Neuronal stem cell (in vitro differentiated cells): ENCODE results near the gene ONECUT1. TPM values are rescaled to one million over a fixed set of nuclear protein-coding genes. Genes with fewer than 3 reads are reported as not detected.
"Not testable (repeated sequence)": the region's sequence is repeated elsewhere in the genome, so short reads cannot be mapped to it uniquely, and the experiment has no call there.

Source experiments
- DNase-seq: peaks from one replicate; pipeline ENCODE4 v3.0.0-alpha.2; 2013; ENCODE audit warnings: low spot score
- H2AFZ ChIP-seq: one replicate; pipeline ENCODE4 v1.6.1; 2013; ENCODE audit warnings: mild to moderate bottlenecking, low read length, inconsistent platforms
- H2AK5ac ChIP-seq: 2 replicates; pipeline ENCODE4 v1.6.1; 2013; ENCODE audit warnings: low read depth, mild to moderate bottlenecking, inconsistent platforms, low read length, moderate library complexity, mixed read lengths
- H2BK120ac ChIP-seq: 2 replicates; pipeline ENCODE4 v1.6.1; 2013; ENCODE audit warnings: low read depth, mild to moderate bottlenecking, inconsistent platforms, low read length, moderate library complexity, mixed read lengths
- H2BK12ac ChIP-seq: one replicate; pipeline ENCODE4 v1.6.1; 2013; ENCODE audit warnings: low read length, inconsistent platforms
- H2BK15ac ChIP-seq: 2 replicates; pipeline ENCODE4 v1.6.1; 2013; ENCODE audit warnings: mild to moderate bottlenecking, low read length, inconsistent platforms, mixed read lengths
- H2BK5ac ChIP-seq: one replicate; pipeline ENCODE4 v1.6.1; 2013; ENCODE audit warnings: inconsistent platforms, mild to moderate bottlenecking, low read length, moderate library complexity
- H3K14ac ChIP-seq: one replicate; pipeline ENCODE4 v1.6.1; 2013; ENCODE audit warnings: low read length, inconsistent platforms
- H3K18ac ChIP-seq: 2 replicates; pipeline ENCODE4 v1.6.1; 2013; ENCODE audit warnings: low read length, inconsistent platforms
- H3K23ac ChIP-seq: 2 replicates; pipeline ENCODE4 v1.6.1; 2013; ENCODE audit warnings: low read depth, mild to moderate bottlenecking, mixed read lengths, low read length, inconsistent platforms; ENCODE audit not compliant: poor library complexity
- H3K27ac ChIP-seq: replicated peaks from 3 replicates; pipeline ENCODE4 v1.5.1; 2013; ENCODE audit warnings: low read length, inconsistent platforms
- H3K27me3 ChIP-seq, 3 experiments: 2 replicates each; pipeline ENCODE4 v1.6.1; 2013; ENCODE audit warnings: low read length in 3 of 3, mild to moderate bottlenecking in 2 of 3, inconsistent platforms in 1 of 3, low read depth in 1 of 3, mixed read lengths in 1 of 3, moderate library complexity in 1 of 3; ENCODE audit not compliant: control insufficient read depth in 3 of 3, insufficient read depth in 3 of 3
- H3K36me3 ChIP-seq, 2 donors: replicated peaks in 1 of 2; 2 replicates each; pipeline ENCODE4 v1.6.1; 2013; ENCODE audit warnings: low read length in 2 of 2; ENCODE audit not compliant: control insufficient read depth in 2 of 2, insufficient read depth in 2 of 2
- H3K4ac ChIP-seq: 2 replicates; pipeline ENCODE4 v1.6.1; 2013; ENCODE audit warnings: inconsistent platforms, mild to moderate bottlenecking, low read length, moderate library complexity
- H3K4me1 ChIP-seq, 2 donors: 1 replicate in 1 of 2; 2 replicates in 1 of 2; pipeline ENCODE4 v1.6.1; 2013; ENCODE audit warnings: low read length in 2 of 2, low read depth in 1 of 2; ENCODE audit not compliant: control insufficient read depth in 2 of 2, insufficient read depth in 1 of 2
- H3K4me2 ChIP-seq: one replicate; pipeline ENCODE4 v1.6.1; 2013; ENCODE audit warnings: mild to moderate bottlenecking, low read length, inconsistent platforms; ENCODE audit not compliant: insufficient read depth, poor library complexity, severe bottlenecking
- H3K4me3 ChIP-seq, 2 donors: 2 replicates each; pipeline ENCODE4 v1.5.1; 2013; ENCODE audit warnings: low read length in 2 of 2, mild to moderate bottlenecking in 2 of 2, inconsistent platforms in 1 of 2, moderate library complexity in 1 of 2
- H3K79me1 ChIP-seq: one replicate; pipeline ENCODE4 v1.6.1; 2013; ENCODE audit warnings: low read depth, mild to moderate bottlenecking, inconsistent platforms, low read length, moderate library complexity
- H3K9ac ChIP-seq: one replicate; pipeline ENCODE4 v1.6.1; 2013; ENCODE audit warnings: mild to moderate bottlenecking, low read depth, low read length, inconsistent platforms; ENCODE audit not compliant: poor library complexity
- H3K9me3 ChIP-seq, 2 donors: replicated peaks in 1 of 2; 2 replicates each; pipeline versions ENCODE3 to v1.6.1; 2013; ENCODE audit warnings: low read length in 2 of 2, mild to moderate bottlenecking in 2 of 2, inconsistent platforms in 1 of 2, low read depth in 1 of 2, mixed read lengths in 1 of 2, moderate library complexity in 1 of 2; ENCODE audit not compliant: control insufficient read depth in 2 of 2, insufficient read depth in 1 of 2
- H4K8ac ChIP-seq: one replicate; pipeline ENCODE4 v1.6.1; 2013; ENCODE audit warnings: low read depth, mild to moderate bottlenecking, inconsistent platforms, low read length, moderate library complexity
- H4K91ac ChIP-seq: one replicate; pipeline ENCODE4 v1.6.1; 2013; ENCODE audit warnings: low read length, low read depth, mild to moderate bottlenecking, inconsistent platforms; ENCODE audit not compliant: poor library complexity
- WGBS, 2 donors: extraction: QIAGEN DNeasy Blood & Tissue Kit; methylation state at CpG; one replicate each; pipeline ENCODE4 v1.1.7; 2013; ENCODE audit warnings: missing lambda C conversion rate in 2 of 2, mixed read lengths in 1 of 2; ENCODE audit not compliant: insufficient read length in 2 of 2, insufficient replicate concordance in 1 of 2; ENCODE audit errors: extremely low coverage in 2 of 2; 5-methylcytosine and 5-hydroxymethylcytosine counted together
- polyA plus RNA-seq, 2 experiments: library from polyadenylated mRNA; stranded (reverse); fragments of 200-250 nt; gene quantifications; one replicate each; pipeline ENCODE4 v1.2.3, GENCODE V29; 2013

The ONECUT1 gene
- 0.24 TPM for polyA plus RNA-seq (2013, experiment 1 of 2)
- polyA plus RNA-seq (2013, experiment 2 of 2) = 0.24 TPM

DNA sequence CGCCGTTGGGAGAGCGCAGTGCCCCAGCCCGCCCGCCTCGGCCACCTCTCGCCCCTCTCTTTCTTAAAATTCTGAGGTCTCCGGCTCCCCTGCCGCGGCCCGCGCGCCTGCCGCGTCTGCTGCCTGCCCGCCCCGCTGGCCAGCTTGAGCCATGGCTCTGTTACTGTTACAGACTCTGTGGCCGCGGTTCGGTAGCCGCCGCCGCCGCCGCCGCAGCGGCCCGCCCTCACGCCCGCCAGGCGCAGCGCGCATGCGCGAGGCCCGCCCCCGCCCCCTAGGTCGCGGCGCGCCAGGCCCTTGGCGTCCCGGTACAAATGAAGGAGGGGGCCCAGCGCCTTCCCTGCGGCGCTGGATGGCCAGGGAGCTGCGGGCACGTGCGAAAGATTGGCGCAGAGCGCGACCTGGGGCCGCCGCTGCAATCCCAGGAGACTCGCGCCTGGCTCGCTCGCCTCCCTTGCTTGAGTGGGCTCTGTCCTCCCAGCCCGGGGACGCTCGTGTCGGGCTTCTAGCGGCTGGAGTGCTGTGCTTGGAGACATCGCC, at the start of gene ONECUT1:
Gene ONECUT1 (minus strand): TSS at position 168 of the 540 bp plus-strand sequence. CDS start 452 bp downstream, outside the sequence.
- Histone ChIP-seq H3K4me3 (peak within 1 kb of the TSS; percentile 56 to 79), H2BK120ac (no peak within 1 kb of the TSS), H2AFZ (peak within 1 kb of the TSS; percentile 97), H3K14ac (no peak within 1 kb of the TSS), H4K91ac (no peak within 1 kb of the TSS), H3K4me1 (peaks cover 26 to 31% of the 10 kb centered on the region in 2 donors), H3K23ac (peak within 1 kb of the TSS; percentile 94), H4K8ac (peak within 1 kb of the TSS; percentile 7), H3K79me1 (no peaks in the 10 kb centered on the region), H3K18ac (peak within 1 kb of the TSS; percentile 94), H3K4me2 (peak within 1 kb of the TSS; percentile 95), H2AK5ac (peak within 1 kb of the TSS; percentile 83), H3K9me3 (peaks cover 3 to 10% of the 10 kb centered on the region in 2 donors), H2BK12ac (peak within 1 kb of the TSS; percentile 91), H3K36me3 (no peaks in the 10 kb centered on the region), H2BK5ac (peak within 1 kb of the TSS; percentile 68), H3K27ac (no peak within 1 kb of the TSS), H2BK15ac (peak within 1 kb of the TSS; percentile 86), H3K4ac (no peak within 1 kb of the TSS), H3K27me3 (peaks cover 57 to 96% (median 91%) of the 10 kb centered on the region in 3 experiments), H3K9ac (peak within 1 kb of the TSS; percentile 80)
- WGBS, 2 donors = no CpG with 5 or more reads among the region's 64 CpGs
- DNase-seq = peak; percentile 79

DNA sequence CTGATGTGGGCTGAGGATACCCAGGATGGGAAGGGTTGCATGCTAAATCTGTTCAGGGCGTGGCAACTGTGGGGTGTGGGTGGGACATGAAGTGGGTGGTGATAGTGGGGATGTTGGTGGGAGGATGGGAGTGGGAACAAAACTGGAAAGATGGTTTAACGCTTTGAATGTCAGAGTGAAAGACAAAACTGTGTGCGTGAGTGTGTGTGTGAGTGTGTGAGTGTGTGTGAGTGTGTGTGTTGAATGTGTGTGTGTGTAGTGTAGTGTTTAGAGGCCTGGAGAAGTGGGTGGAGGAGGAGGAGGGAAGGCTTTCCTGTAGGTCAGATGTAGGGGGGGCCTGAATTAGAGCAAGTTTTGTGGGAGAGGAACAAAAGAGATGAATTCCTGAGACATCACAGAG, 44.2 kb upstream of the ONECUT1 start:
- Histone ChIP-seq H2BK15ac (no peak overlapping the region), H3K14ac (no peak overlapping the region), H3K9me3 (no peaks in the 10 kb centered on the region), H2BK12ac (peak overlapping the region; percentile 65), H3K4ac (no peak overlapping the region), H3K36me3 (no peaks in the 10 kb centered on the region), H3K9ac (no peak overlapping the region), H4K8ac (no peak overlapping the region), H3K4me3 (peak overlapping the region in 1 of 2 donors; percentile 38), H2AK5ac (no peak overlapping the region), H3K23ac (no peak overlapping the region), H4K91ac (no peak overlapping the region), H3K4me2 (no peak overlapping the region), H3K79me1 (no peaks in the 10 kb centered on the region), H2BK5ac (no peak overlapping the region), H3K18ac (no peak overlapping the region), H3K4me1 (peaks cover 0 to 3% of the 10 kb centered on the region in 2 donors), H2BK120ac (no peak overlapping the region), H2AFZ (no peak overlapping the region), H3K27me3 (peaks cover 0 to 4% (median 0%) of the 10 kb centered on the region in 3 experiments), H3K27ac (no peak overlapping the region)
- 100% methylated on average over 2 of the region's 3 CpGs; no CpG with 5 or more reads in 1 of the 2 donors for WGBS, 2 donors
- no peak for DNase-seq

- H3K27me3 ChIP-seq = not testable (repeated sequence)
Measured at GRCh38 chr15:52824169-52824942, 34.2 kb upstream of the ONECUT1 start.

DNA sequence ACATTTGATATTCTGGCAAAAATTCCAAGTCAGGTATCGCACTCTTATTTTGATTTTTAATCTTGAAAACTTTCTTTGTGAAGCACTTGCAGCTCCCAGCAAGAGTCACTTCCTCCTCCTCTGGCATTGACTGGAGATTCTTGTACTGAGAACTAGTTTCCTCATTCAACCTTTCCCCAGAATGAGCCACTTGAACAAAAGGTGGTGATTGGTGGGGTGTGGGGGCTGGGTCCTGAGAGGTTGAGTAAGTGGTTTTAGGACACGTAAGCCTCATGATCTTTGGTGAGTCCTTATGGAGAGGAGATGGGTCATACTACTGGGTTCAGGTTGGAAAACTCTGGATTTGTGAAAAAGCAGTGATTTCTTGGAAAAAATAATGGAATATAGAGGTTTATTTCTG, 32.3 kb upstream of the ONECUT1 start:
- H3K23ac ChIP-seq = no peak overlapping the region
- H3K27me3 ChIP-seq = no peaks in the 10 kb centered on the region
- H3K4me3 ChIP-seq = no peak overlapping the region
- no peak overlapping the region for H4K91ac ChIP-seq
- H3K18ac ChIP-seq = no peak overlapping the region
- no peak overlapping the region for H3K27ac ChIP-seq
- no peak overlapping the region for H3K14ac ChIP-seq
- H3K4ac ChIP-seq = no peak overlapping the region
- H3K9ac ChIP-seq = no peak overlapping the region
- H4K8ac ChIP-seq = no peak overlapping the region
- no peak overlapping the region for H2BK12ac ChIP-seq
- H3K36me3 ChIP-seq = no peaks in the 10 kb centered on the region
- H2AK5ac ChIP-seq = no peak overlapping the region
- no peak overlapping the region for H2AFZ ChIP-seq
- H3K4me2 ChIP-seq = no peak overlapping the region
- H2BK5ac ChIP-seq = no peak overlapping the region
- H3K9me3 ChIP-seq = no peaks in the 10 kb centered on the region
- no peaks in the 10 kb centered on the region for H3K4me1 ChIP-seq
- H3K79me1 ChIP-seq = no peaks in the 10 kb centered on the region
- H2BK120ac ChIP-seq = no peak overlapping the region
- no peak overlapping the region for H2BK15ac ChIP-seq
- DNase-seq = no peak
- WGBS, 2 donors = no CpG with 5 or more reads among the region's 2 CpGs

More at GRCh38 chr15:52824169-52824942, 34.2 kb upstream of the ONECUT1 start:
- not testable (repeated sequence) for H3K4me2 ChIP-seq, H2BK120ac ChIP-seq, H4K8ac ChIP-seq, H2AK5ac ChIP-seq, H3K27ac ChIP-seq, H3K79me1 ChIP-seq, H3K18ac ChIP-seq, H2BK5ac ChIP-seq, H2AFZ ChIP-seq, H3K9me3 ChIP-seq, H2BK15ac ChIP-seq, H3K36me3 ChIP-seq, H4K91ac ChIP-seq, H3K4me1 ChIP-seq, H3K14ac ChIP-seq, H3K23ac ChIP-seq, DNase-seq, H3K4me3 ChIP-seq, H3K4ac ChIP-seq, H2BK12ac ChIP-seq, H3K9ac ChIP-seq
- WGBS, 2 donors = no CpG with 5 or more reads among the region's 14 CpGs
